Lower leg skin (tissue), 3 donors: Measurements from ENCODE around the gene PLSCR4.

Source experiments
- CTCF ChIP-seq, 3 donors: fragments of 450-650 bp; IDR thresholded peaks; one replicate each; pipeline ENCODE4 v1.5.1; 2016; ENCODE audit warnings: antibody characterized with exemption in 3 of 3, mild to moderate bottlenecking in 3 of 3, moderate library complexity in 2 of 3
- POLR2A ChIP-seq, 2 donors: fragments of 450-650 bp; IDR thresholded peaks; one replicate each; pipeline ENCODE4 v1.6.1; 2016 to 2017; ENCODE audit warnings: antibody characterized with exemption in 2 of 2, mild to moderate bottlenecking in 1 of 2, moderate library complexity in 1 of 2

DNA sequence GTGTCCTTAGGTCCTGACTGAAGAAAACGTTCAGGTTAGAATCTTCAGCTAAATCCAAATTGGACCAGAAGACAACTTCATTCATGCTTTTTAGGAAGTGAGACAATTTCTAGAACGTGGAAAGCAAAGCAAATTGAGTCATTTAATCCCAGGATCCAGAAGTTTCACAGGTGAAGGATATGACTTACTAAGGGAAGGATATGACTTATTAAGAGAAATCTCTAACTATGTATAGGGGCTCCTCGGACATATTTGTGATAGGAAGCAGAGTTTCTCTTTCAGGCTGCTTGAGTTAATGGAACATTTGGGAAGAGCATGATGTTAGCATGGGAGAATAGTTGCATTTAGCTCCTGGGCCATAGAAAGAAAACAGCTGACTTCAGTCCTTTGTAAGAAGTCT, 73.8 kb downstream of the PLSCR4 start:
- TF ChIP-seq CTCF (IDR thresholded peaks at IDR 0.05) (no peak), POLR2A (IDR thresholded peaks at IDR 0.05) (no peak)
